GM12891 (cell line): ENCODE results near the gene AQP9.

Source experiments
- POLR2A ChIP-seq: IDR thresholded peaks from 2 replicates; pipeline ENCODE4 v1.6.1; 2011; ENCODE audit warnings: low read depth, low read length, control low read depth
- POLR2AphosphoS5 ChIP-seq: IDR thresholded peaks from 2 replicates; pipeline ENCODE4 v1.6.1; 2011; ENCODE audit warnings: low read depth, low read length, control low read depth
- POU2F2 ChIP-seq: IDR thresholded peaks from 2 replicates; pipeline ENCODE4 v1.6.1; 2011; ENCODE audit warnings: low read depth, mild to moderate bottlenecking, control low read depth, low read length, moderate library complexity
- SPI1 ChIP-seq: IDR thresholded peaks from 2 replicates; pipeline ENCODE4 v1.6.1; 2011; ENCODE audit warnings: low read depth, low read length, control low read depth
- TAF1 ChIP-seq: IDR thresholded peaks from 2 replicates; pipeline ENCODE4 v1.6.1; 2011; ENCODE audit warnings: low read depth, low read length, control low read depth

DNA sequence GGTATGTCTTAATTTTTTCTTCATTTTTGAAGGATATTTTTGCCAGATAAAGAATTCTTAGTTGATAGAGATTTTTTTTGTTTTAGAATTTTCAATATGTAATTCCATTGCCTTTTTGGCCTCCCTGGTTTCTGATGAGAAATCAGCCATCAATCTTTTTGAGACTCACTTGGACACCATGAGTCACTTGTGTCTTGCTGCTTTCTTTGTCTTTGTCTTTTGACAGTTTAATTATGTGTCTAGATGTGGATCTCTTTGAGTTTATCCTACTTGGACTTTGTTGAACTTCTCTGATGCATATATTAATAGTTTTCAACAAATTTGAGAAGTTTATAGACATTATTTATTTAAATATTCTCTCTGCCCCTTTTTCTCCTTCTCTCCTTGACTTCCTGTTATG is 34.7 kb upstream of the AQP9 start:
- TF ChIP-seq POLR2A (no peak), POLR2AphosphoS5 (no peak), TAF1 (no peak), SPI1 (no peak), POU2F2 (no peak)
